ENCODE results near the gene CD80. TPM values are rescaled to one million over a fixed set of nuclear protein-coding genes. Genes with fewer than 3 reads are reported as not detected.

The CD80 gene
- total RNA-seq, 1 experiment from 2014 or later, result not detected

- TF ChIP-seq ZBTB33 (IDR thresholded peaks at IDR 0.05; ENCODE audit: extremely low read depth, insufficient replicate concordance, low read length) (no peak), RAD21 (IDR thresholded peaks at IDR 0.05; ENCODE audit: low read depth) (no peak), TCF7L2 (IDR thresholded peaks at IDR 0.05; ENCODE audit: borderline replicate concordance, extremely low read depth, insufficient read depth, insufficient read length) (no peak)
- Histone ChIP-seq H4K20me1 (ENCODE audit: insufficient read depth) (no peaks in the 10 kb centered on the region), H3K4me1 (ENCODE audit: control insufficient read depth in 1 of 2, insufficient read depth in 2 of 2, low read length in 2 of 2) (peaks cover 0 to 10% of the 10 kb centered on the region in 2 experiments; a peak in 1 of 4 replicates), H3K4me3 (replicated peaks in 1 of 2; ENCODE audit: low read depth in 1 of 2, low read length in 2 of 2) (no peak overlapping the region), H2AFZ (ENCODE audit: low read depth, low read length, poor library complexity, severe bottlenecking) (no peak overlapping the region), H3K9me2 (ENCODE audit: insufficient read depth) (no peaks in the 10 kb centered on the region), H3K27ac (ENCODE audit: low read depth, low read length) (no peak overlapping the region), H3K36me3 (ENCODE audit: control insufficient read depth in 1 of 2, insufficient read depth in 2 of 2, low read length in 2 of 2) (no peaks in the 10 kb centered on the region), H3K9me3 (ENCODE audit: control insufficient read depth in 1 of 2, insufficient read depth in 1 of 2, low read depth in 1 of 2, low read length in 2 of 2) (no peaks in the 10 kb centered on the region), H3K9ac (ENCODE audit: low read length) (no peak overlapping the region), H3K4me2 (ENCODE audit: low read length) (no peak overlapping the region), H3K79me2 (ENCODE audit: insufficient read depth, low read length) (no peaks in the 10 kb centered on the region), H3K27me3 (ENCODE audit: insufficient read depth, low read length) (no peaks in the 10 kb centered on the region)
- DNase-seq (ENCODE audit: low read depth, low spot score) (no peak), ATAC-seq (no peak)
- ChIA-PET CTCF (no interaction called here), POLR2A (no interaction called here), RAD21 (ENCODE audit: low non-redundant PET in 1 of 2, low total read pairs in 2 of 2, uncharacterized antibody in 2 of 2, unreplicated experiment in 2 of 2) (no interaction called here)
- intact Hi-C loops (cut with micrococcal nuclease), result no loop called here
- BruUV-seq (replicated peaks), result no TSS peak
Measured at GRCh38 chr3:119582178-119582577, 22.8 kb upstream of the CD80 start.

- H3K4me3 ChIP-seq (replicated peaks in 1 of 2; ENCODE audit: low read depth in 1 of 2, low read length in 2 of 2), result peak overlapping the region; percentile 47 to 62
- no peaks in the 10 kb centered on the region for H3K9me2 ChIP-seq (ENCODE audit: insufficient read depth)
- H3K4me1 ChIP-seq (ENCODE audit: control insufficient read depth in 1 of 2, insufficient read depth in 2 of 2, low read length in 2 of 2), result peaks cover 0 to 10% of the 10 kb centered on the region in 2 experiments; a peak in 1 of 4 replicates
- peak overlapping the region; percentile 66 for H3K9ac ChIP-seq (ENCODE audit: low read length)
- H3K27me3 ChIP-seq (ENCODE audit: insufficient read depth, low read length), result no peaks in the 10 kb centered on the region
- ATAC-seq (peak; percentile 20; the same call in 1 of the 2 replicates), DNase-seq (ENCODE audit: low read depth, low spot score) (no peak)
- H3K27ac ChIP-seq (ENCODE audit: low read depth, low read length), result peak overlapping the region; percentile 49; the same call in 1 of the 2 replicates
- peak overlapping the region; percentile 82 for H3K4me2 ChIP-seq (ENCODE audit: low read length)
- ChIA-PET CTCF (no interaction called here), RAD21 (ENCODE audit: low non-redundant PET in 1 of 2, low total read pairs in 2 of 2, uncharacterized antibody in 2 of 2, unreplicated experiment in 2 of 2) (no interaction called here), POLR2A (no interaction called here)
- no peaks in the 10 kb centered on the region for H3K9me3 ChIP-seq (ENCODE audit: control insufficient read depth in 1 of 2, insufficient read depth in 1 of 2, low read depth in 1 of 2, low read length in 2 of 2)
- BruUV-seq (replicated peaks), result TSS peak; percentile 62
- H2AFZ ChIP-seq (ENCODE audit: low read depth, low read length, poor library complexity, severe bottlenecking), result peak overlapping the region; percentile 80
- no peaks in the 10 kb centered on the region for H3K36me3 ChIP-seq (ENCODE audit: control insufficient read depth in 1 of 2, insufficient read depth in 2 of 2, low read length in 2 of 2)
- intact Hi-C loops (cut with micrococcal nuclease), result no loop called here
- H3K79me2 ChIP-seq (ENCODE audit: insufficient read depth, low read length), result no peaks in the 10 kb centered on the region
- no peaks in the 10 kb centered on the region for H4K20me1 ChIP-seq (ENCODE audit: insufficient read depth)
- TF ChIP-seq MAX (IDR thresholded peaks at IDR 0.05), result no peak
- TF ChIP-seq EZH2 (IDR thresholded peaks at IDR 0.05), result no peak
- no peak for TF ChIP-seq SP1 (IDR thresholded peaks at IDR 0.05; ENCODE audit: low read depth)
- TF ChIP-seq FOSL1 (IDR thresholded peaks at IDR 0.05; ENCODE audit: low read depth), result no peak
- TF ChIP-seq CTCF (IDR thresholded peaks at IDR 0.05 in 2 of 3, conservative IDR thresholded peaks at IDR 0.05 in 1 of 3; ENCODE audit: borderline replicate concordance in 1 of 3, insufficient read depth in 1 of 3, low read depth in 2 of 3, low read length in 2 of 3), result no peak
- TF ChIP-seq ZNF274 (IDR thresholded peaks at IDR 0.05; ENCODE audit: low read depth, low read length), result no peak
- TF ChIP-seq EGR1 (IDR thresholded peaks at IDR 0.05; ENCODE audit: low read depth), result no peak
- no peak for TF ChIP-seq CBX3 (IDR thresholded peaks at IDR 0.05; ENCODE audit: low read depth)
- no peak for TF ChIP-seq TCF7L2 (IDR thresholded peaks at IDR 0.05; ENCODE audit: borderline replicate concordance, extremely low read depth, insufficient read depth, insufficient read length)
- no peak for TF ChIP-seq YY1 (IDR thresholded peaks at IDR 0.05; ENCODE audit: extremely low read depth, insufficient replicate concordance, low read depth, low read length)
- no peak for TF ChIP-seq JUND (IDR thresholded peaks at IDR 0.05)
- TF ChIP-seq ATF3 (IDR thresholded peaks at IDR 0.05), result no peak
- no peak for TF ChIP-seq CEBPB (IDR thresholded peaks at IDR 0.05; ENCODE audit: low read depth)
- TF ChIP-seq ZFX (IDR thresholded peaks at IDR 0.05), result no peak
Measured at GRCh38 chr3:119580067-119580760, 20.8 kb upstream of the CD80 start.
